Brain microvascular endothelial cell (primary cell): ENCODE results near the gene CACFD1.

Source experiments
- DNase-seq: peaks from one replicate; pipeline ENCODE4 v3.0.0-alpha.2; 2020
- H3K27ac ChIP-seq: fragments of 250-450 bp; sonication (Bioruptor Pico); 2 replicates; pipeline ENCODE4 v1.5.1; 2020; ENCODE audit warnings: mild to moderate bottlenecking, moderate library complexity
- H3K27me3 ChIP-seq: fragments of 250-450 bp; sonication (Bioruptor Pico); replicated peaks from 2 replicates; pipeline ENCODE4 v1.5.1; 2020; ENCODE audit warnings: mild to moderate bottlenecking
- H3K36me3 ChIP-seq: fragments of 250-450 bp; sonication (Bioruptor Pico); replicated peaks from 2 replicates; pipeline ENCODE4 v1.5.1; 2020; ENCODE audit warnings: mild to moderate bottlenecking
- H3K4me3 ChIP-seq: 2 replicates; pipeline ENCODE4 v1.5.1; 2011; ENCODE audit warnings: low read depth, mild to moderate bottlenecking, control low read depth, low read length, moderate library complexity
- in situ Hi-C: cut with HindIII; loops from 2 replicates; pipeline ENCODE4 v1.10.0; 2017; ENCODE audit warnings: low sequenced_read_pairs, low pct_ligation_motif_present
- TF ChIP-seq, protein P1 (sequence below): IDR thresholded peaks from 2 replicates; pipeline ENCODE4 v1.5.1; 2011; ENCODE audit warnings: low read depth, mild to moderate bottlenecking, moderate library complexity, low read length, control low read depth, inconsistent platforms; ENCODE audit errors: missing control alignments

CACFD1 gene

DNA sequence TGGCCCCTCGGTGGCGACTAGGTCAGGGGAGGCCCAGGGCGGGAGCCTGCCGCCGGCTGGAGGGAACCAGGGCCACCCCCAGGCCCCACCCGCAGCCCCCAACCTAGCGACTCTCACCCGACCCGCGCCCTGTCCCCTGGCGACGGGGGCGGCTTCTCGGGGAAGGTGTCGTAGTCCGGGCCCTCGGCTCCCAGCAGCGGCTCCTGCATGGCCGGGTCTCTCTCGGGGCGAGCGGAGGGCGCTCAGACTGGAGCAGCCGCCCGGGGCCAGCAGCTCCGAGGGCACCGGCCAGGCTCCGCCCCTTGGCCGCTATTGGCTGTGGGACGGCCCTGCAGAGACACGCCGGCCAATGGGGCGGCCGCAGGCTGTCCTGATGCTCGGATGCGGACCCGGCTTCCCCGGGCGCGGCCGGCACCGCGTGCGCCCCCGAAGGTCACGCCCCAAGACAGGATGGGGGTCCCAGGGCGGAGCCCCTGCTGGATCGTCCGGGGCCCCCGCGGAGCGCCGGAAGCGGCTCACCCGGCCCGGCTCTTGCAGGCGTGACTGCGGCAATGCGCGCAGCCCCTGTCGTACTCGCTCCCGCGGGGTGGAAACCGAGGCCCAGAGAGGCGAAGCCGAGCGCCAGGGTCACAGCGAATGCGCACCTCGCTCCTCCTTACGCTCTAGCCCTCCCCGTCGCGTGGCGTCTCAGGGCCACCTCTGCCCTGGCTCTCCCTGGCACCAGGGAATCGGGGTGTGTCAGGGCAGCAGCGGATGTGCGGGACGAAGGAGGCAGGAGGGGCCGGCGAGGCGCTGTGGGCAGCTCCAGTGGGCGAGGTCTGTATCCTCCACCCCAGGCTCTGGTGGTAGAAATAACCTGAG is 19.3 kb downstream of the CACFD1 start, which contains the start of gene SLC2A6:
SLC2A6 (minus strand) TSS at position 249 of the 861 bp plus-strand sequence; CDS start at position 209, 40 bp downstream.
- TF ChIP-seq, protein P1, sequence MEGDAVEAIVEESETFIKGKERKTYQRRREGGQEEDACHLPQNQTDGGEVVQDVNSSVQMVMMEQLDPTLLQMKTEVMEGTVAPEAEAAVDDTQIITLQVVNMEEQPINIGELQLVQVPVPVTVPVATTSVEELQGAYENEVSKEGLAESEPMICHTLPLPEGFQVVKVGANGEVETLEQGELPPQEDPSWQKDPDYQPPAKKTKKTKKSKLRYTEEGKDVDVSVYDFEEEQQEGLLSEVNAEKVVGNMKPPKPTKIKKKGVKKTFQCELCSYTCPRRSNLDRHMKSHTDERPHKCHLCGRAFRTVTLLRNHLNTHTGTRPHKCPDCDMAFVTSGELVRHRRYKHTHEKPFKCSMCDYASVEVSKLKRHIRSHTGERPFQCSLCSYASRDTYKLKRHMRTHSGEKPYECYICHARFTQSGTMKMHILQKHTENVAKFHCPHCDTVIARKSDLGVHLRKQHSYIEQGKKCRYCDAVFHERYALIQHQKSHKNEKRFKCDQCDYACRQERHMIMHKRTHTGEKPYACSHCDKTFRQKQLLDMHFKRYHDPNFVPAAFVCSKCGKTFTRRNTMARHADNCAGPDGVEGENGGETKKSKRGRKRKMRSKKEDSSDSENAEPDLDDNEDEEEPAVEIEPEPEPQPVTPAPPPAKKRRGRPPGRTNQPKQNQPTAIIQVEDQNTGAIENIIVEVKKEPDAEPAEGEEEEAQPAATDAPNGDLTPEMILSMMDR = no peak
- H3K36me3 ChIP-seq = peaks cover 30% of the 10 kb centered on the region
- peak within 1 kb of the TSS; percentile 71 for H3K4me3 ChIP-seq
- H3K27ac ChIP-seq = peak within 1 kb of the TSS; percentile 57
- in situ Hi-C loops = no loop called here
- no peaks in the 10 kb centered on the region for H3K27me3 ChIP-seq
- peak; percentile 59 for DNase-seq

DNA sequence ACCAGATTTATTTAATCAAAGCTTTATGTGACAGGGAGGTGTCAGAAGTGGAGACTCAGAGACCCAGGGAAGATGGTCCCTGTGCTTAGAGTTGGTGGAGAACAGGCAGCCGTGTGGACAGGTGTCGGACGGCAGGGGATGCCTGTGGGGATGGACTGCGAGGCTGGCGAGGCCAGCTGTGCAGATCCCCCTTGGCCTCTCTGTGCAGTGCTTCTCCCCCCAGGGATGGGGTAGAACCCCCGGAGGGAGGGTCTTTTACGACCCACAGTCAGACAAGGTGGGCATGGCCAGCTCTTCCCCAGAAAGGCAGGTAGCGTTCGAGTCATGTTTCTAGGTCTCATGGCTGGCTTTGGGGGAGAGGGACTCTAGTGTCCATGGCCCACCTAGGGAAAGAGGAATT is 23.8 kb downstream of the CACFD1 start:
- no peak overlapping the region for H3K27ac ChIP-seq
- in situ Hi-C loops = no loop called here
- H3K27me3 ChIP-seq = no peaks in the 10 kb centered on the region
- TF ChIP-seq, protein P1 = no peak
- H3K4me3 ChIP-seq = no peak overlapping the region
- DNase-seq = no peak
- no peaks in the 10 kb centered on the region for H3K36me3 ChIP-seq

DNA sequence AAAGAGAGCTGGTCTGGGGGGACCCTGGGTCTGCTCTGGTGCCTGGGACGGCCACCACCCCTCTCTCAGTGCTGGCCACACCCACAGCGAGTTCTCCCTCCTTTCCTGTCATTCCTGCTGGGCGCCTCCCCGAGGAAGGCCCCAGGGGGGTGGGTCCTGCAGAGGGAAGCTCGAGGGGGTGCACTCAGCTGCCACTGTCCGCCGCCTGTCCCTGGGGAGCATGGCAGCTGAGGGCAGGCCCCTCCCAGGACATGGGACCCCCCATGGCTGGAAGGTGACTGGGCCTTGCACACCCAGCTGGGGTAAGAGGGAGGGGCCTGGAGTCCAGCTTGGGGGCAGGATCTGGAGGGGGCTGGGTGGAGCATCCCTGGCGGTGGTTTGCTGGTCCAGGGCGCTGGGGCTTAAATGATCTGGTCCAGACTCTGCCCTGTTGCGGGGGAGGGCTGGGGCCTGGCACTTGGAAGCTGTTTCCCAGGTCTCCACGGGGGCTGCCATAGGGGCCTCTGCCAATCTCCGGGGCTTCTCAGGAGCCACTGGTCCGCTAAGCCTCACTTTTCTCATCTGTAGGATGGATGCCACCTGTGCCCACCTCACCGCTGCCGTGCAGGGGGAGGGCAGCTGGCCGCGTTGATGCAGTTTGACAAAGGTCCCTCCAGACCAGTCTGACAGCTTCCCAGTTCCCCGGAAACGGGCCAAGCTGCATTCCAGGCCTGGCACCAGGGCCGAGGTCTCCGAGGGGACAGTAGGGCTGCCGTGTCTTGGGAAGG is 25.1 kb downstream of the CACFD1 start:
- TF ChIP-seq, protein P1 = no peak
- in situ Hi-C loops = no loop called here
- no peak overlapping the region for H3K4me3 ChIP-seq
- no peaks in the 10 kb centered on the region for H3K27me3 ChIP-seq
- no peaks in the 10 kb centered on the region for H3K36me3 ChIP-seq
- no peak for DNase-seq
- no peak overlapping the region for H3K27ac ChIP-seq

DNA sequence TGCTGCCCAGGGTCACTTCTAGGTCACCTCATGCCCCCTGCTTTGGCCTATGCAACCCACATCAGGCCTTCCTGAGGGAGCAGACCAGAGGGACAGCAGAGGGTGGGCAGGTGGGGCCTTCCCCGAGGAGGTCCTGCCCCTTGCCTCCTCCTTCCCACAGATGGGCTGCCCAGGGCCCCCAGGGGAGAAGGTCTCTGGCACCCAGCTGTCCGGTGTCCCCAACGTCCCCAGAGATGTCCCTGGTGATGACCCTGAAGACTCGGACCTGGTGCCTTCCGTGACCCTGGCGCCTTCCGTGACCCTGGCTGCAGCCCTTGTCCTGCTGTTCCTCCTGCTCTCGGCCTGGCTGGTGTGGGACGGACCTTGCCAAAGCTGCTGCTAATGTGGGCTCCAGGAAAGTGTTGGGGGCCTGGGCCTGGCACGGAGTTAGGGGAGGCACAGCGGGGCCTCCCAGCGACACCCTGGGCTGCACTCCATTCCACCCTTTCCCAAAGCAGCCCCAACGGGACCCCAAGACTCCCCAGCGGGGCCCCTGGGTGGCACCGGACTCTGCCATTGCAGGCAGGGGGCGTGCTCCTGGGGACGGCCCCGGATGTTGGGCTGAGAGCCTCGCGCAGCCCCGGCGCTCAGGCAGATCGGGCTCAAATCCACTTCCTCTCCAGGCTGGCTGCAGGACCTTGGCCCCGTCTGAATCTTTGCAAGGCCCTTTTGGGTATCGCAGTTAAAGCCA is 25.9 kb downstream of the CACFD1 start:
- Histone ChIP-seq H3K4me3 (no peak overlapping the region), H3K36me3 (no peaks in the 10 kb centered on the region), H3K27ac (no peak overlapping the region), H3K27me3 (no peaks in the 10 kb centered on the region)
- in situ Hi-C loops = no loop called here
- TF ChIP-seq, protein P1 = no peak
- no peak for DNase-seq

DNA sequence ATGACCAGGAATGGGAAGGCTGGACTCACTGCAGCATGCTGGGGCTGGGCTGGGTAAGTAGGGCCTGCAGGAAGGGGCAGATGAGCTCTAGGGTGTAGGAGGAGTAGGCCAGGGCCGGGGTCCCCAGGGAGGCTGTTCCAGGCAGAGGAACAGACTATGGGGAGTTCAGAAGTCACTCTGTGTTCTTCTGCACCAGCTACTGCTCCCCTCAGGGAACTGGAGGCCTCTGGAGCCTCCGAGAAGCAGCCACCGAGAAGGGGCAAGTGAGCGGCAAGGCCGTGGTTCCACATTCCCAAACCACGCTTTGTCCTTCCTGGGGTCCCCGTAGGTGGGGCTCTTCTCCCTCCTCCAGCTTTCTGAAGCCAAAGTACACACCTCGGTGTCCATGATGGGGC is 27.6 kb downstream of the CACFD1 start:
- Histone ChIP-seq H3K27ac (no peak overlapping the region), H3K36me3 (no peaks in the 10 kb centered on the region), H3K27me3 (no peaks in the 10 kb centered on the region), H3K4me3 (no peak overlapping the region)
- DNase-seq = no peak
- TF ChIP-seq, protein P1 = no peak
- in situ Hi-C loops = no loop called here
